Brain microvascular endothelial cell (primary cell): Measurements from ENCODE around the gene UIMC1.

ENCODE experiments used
- DNase-seq: peaks from one replicate; pipeline ENCODE4 v3.0.0-alpha.2; 2020
- H3K27ac ChIP-seq: fragments of 250-450 bp; sonication (Bioruptor Pico); 2 replicates; pipeline ENCODE4 v1.5.1; 2020; ENCODE audit warnings: mild to moderate bottlenecking, moderate library complexity
- H3K27me3 ChIP-seq: fragments of 250-450 bp; sonication (Bioruptor Pico); replicated peaks from 2 replicates; pipeline ENCODE4 v1.5.1; 2020; ENCODE audit warnings: mild to moderate bottlenecking
- H3K36me3 ChIP-seq: fragments of 250-450 bp; sonication (Bioruptor Pico); replicated peaks from 2 replicates; pipeline ENCODE4 v1.5.1; 2020; ENCODE audit warnings: mild to moderate bottlenecking
- H3K4me3 ChIP-seq: 2 replicates; pipeline ENCODE4 v1.5.1; 2011; ENCODE audit warnings: low read depth, mild to moderate bottlenecking, control low read depth, low read length, moderate library complexity
- CTCF ChIP-seq: IDR thresholded peaks from 2 replicates; pipeline ENCODE4 v1.5.1; 2011; ENCODE audit warnings: low read depth, mild to moderate bottlenecking, moderate library complexity, low read length, control low read depth, inconsistent platforms; ENCODE audit errors: missing control alignments
- in situ Hi-C: cut with HindIII; loops from 2 replicates; pipeline ENCODE4 v1.10.0; 2017; ENCODE audit warnings: low sequenced_read_pairs, low pct_ligation_motif_present

UIMC1 gene

DNA sequence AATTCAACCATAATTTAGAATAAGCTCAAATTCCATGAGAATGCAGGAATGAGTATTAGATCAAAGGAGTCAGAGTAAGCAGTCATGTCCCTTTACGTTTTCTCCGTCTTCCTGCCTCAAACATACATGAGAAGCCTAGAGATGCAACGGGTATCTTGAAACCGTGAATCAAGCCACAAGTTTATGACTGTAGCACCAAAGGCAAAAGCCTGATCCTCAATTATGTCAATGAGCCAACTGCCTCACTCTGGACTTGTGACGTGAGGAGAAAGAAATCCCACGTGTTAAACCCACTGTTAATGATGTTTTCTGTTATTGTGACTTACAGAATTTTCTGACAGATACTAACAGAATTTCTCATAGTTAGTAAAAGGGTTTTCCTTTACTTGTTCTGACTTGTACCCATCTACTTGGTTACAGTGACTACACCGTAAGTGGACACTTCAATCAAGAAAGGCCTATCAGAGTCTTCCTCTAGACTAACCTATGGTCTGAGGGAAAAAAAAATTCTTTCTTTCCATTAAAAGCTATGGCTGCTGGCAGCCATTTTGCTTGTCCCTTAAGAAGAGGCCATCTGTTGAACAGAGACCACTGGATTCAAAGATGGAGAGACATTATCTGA, 72.2 kb downstream of the UIMC1 start:
- no peak overlapping the region for H3K4me3 ChIP-seq
- H3K36me3 ChIP-seq = peaks cover 8% of the 10 kb centered on the region
- TF ChIP-seq CTCF = no peak
- H3K27ac ChIP-seq = no peak overlapping the region
- H3K27me3 ChIP-seq = no peaks in the 10 kb centered on the region
- no peak for DNase-seq
- in situ Hi-C loops = no loop called here

DNA sequence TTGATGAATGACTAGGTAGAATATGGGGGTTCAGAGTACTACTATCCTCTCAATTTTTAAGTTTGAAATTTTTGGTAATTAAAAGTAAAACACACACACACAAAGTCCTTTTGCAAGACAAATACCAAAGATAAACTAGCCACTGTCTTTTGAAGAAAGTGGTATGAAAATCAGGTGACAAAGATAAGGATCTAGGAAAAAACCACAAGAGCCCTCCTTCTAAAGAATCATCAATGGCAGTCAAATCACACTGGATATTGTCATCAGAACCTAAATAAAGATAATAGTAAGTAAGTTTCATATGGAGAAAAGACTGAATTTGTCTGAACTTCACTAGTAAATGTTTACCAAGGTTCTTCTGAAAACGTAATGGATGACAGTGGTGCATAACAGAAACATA, 76.9 kb downstream of the UIMC1 start:
- no peak for TF ChIP-seq CTCF
- no peak for DNase-seq
- no peak overlapping the region for H3K4me3 ChIP-seq
- H3K27me3 ChIP-seq = no peaks in the 10 kb centered on the region
- peaks cover 8% of the 10 kb centered on the region for H3K36me3 ChIP-seq
- H3K27ac ChIP-seq = no peak overlapping the region
- in situ Hi-C loops = no loop called here

DNA sequence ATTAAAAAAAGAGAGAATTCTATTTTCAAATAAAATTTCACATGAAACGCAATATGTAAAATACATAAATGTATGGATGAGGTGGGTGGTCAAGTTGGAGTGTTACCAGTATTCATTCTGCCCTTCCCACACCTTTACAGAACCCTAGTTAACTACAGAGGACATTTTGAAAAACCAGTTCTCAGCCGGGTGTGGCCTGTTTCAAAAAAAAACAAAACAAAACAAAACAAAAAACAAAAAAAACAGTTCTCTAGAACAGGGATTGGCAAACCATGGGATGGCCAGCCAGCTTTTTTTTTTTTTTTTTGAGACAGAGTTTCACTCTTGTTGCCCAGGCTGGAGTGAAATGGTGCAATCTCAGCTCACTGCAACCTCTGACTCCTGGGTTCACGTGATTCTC, 79.0 kb downstream of the UIMC1 start:
- Histone ChIP-seq H3K27ac (no peak overlapping the region), H3K27me3 (no peaks in the 10 kb centered on the region), H3K4me3 (no peak overlapping the region), H3K36me3 (peaks cover 8% of the 10 kb centered on the region)
- no peak for TF ChIP-seq CTCF
- DNase-seq = no peak
- in situ Hi-C loops = no loop called here

DNA sequence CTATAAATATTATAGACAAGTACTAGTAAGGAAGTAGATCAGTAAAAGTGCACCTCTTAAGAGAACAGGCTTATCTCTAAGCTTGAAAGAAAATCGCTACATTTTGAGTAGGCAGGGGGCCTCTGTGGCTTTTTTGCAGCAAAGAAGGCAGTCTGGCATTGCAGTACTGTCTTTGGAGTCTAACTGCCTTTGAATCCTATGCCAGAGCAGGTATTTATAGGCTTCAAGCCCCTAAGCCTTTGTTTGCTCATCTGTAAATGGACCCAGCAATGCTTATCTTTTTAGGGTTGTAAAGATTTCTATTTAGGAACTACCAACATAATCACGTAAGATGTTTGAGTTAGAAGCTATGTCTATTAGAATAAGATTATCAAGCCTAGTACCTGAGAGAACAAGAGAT, 83.8 kb downstream of the UIMC1 start:
- in situ Hi-C loops = no loop called here
- Histone ChIP-seq H3K36me3 (no peaks in the 10 kb centered on the region), H3K27ac (no peak overlapping the region), H3K27me3 (no peaks in the 10 kb centered on the region), H3K4me3 (no peak overlapping the region)
- no peak for TF ChIP-seq CTCF
- DNase-seq = no peak

DNA sequence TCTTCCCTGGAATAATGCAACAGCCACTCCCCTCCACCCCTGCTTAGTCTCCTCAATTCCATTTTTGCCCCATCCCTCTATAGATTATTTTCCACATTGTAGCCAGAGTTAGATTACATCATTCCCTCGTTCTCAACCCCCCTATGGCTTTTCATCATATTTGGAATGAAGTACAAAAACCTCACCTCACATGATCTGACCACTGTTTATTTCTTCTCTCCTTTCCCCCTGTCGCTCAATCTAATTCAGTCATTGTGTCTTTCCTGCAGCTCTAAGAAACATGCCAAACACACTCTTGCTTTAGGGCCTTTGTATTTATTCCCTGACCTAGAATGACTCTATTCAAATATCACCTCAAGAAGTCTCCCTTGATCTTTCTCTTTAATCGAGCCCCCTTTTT, 84.9 kb downstream of the UIMC1 start:
- Histone ChIP-seq H3K4me3 (no peak overlapping the region), H3K27me3 (no peaks in the 10 kb centered on the region), H3K36me3 (no peaks in the 10 kb centered on the region), H3K27ac (no peak overlapping the region)
- TF ChIP-seq CTCF = no peak
- no peak for DNase-seq
- in situ Hi-C loops = no loop called here

- no peaks in the 10 kb centered on the region for H3K27me3 ChIP-seq
- in situ Hi-C loops = no loop called here
- H3K27ac ChIP-seq = no peak overlapping the region
- no peak for TF ChIP-seq CTCF
- no peak overlapping the region for H3K4me3 ChIP-seq
- no peak for DNase-seq
- H3K36me3 ChIP-seq = no peaks in the 10 kb centered on the region
Measured at GRCh38 chr5:176918613-176919012, 88.0 kb downstream of the UIMC1 start.
